HG02852 (cell line): ENCODE results near the gene CALHM2.
"Not testable (repeated sequence)": the region's sequence is repeated elsewhere in the genome, so short reads cannot be mapped to it uniquely, and the experiment has no call there.

Source experiments
- ATAC-seq: cut with Tn5 transposase; IDR thresholded peaks from one replicate; pipeline ENCODE4 v1.9.1; 2021; ENCODE audit warnings: mild to moderate bottlenecking, moderate library complexity; ENCODE audit not compliant: unreplicated experiment

The CALHM2 gene

DNA sequence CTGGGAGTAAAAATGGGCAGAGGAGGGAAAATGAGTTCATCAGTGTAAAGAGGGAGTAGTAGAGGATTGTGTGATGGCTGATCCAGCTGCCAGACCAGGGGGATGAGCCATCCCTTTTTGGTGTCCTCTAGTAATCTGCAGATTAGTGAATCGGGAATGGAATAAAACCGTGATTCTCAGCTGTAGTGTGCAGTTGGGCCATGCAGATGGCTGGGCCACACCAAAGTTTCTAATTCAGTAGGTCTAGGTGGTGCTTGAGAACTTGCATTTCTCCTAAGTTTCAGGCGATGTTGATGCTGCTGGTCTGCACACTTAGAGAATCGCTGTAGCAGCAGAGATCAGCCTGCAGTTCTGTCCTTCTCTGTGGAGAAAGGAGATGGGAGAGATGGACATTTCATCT is 33.1 kb downstream of the CALHM2 start:
- no peak for ATAC-seq

DNA sequence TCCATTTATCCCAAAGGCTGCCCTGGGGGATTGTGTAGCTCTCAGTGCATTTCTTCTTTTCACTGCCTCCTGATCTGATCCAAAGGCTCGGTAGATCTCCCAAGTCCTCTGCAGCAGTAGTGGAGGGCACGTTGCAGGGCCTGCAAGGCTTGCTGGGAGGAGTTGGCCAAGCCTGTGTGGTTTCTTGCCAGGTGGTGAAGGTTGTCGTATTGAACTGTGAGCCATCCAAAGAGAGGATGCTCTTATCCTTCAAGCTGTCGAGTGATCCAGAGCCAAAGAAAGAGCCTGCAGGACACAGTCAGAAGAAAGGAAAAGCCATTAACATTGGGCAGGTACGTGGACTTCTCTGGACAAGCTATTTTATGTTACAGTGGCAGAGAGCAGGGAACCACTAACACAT is 34.6 kb downstream of the CALHM2 start:
- ATAC-seq: no peak

DNA sequence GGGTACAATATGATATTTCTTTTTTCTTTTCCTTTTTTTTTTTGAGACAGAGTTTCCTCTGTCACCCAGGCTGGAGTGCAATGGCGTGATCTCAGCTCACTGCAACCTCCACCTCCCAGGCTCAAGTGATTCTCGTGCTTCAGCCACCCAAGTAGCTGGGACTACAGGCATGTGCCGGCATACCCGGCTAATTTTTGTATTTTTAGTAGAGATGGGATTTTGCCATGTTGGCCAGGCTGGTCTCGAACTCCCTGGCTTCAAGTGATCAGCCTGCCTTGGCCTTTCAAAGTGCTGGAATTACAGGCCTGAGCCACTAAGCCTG is 35.1 kb downstream of the CALHM2 start:
- ATAC-seq: not testable (repeated sequence)

DNA sequence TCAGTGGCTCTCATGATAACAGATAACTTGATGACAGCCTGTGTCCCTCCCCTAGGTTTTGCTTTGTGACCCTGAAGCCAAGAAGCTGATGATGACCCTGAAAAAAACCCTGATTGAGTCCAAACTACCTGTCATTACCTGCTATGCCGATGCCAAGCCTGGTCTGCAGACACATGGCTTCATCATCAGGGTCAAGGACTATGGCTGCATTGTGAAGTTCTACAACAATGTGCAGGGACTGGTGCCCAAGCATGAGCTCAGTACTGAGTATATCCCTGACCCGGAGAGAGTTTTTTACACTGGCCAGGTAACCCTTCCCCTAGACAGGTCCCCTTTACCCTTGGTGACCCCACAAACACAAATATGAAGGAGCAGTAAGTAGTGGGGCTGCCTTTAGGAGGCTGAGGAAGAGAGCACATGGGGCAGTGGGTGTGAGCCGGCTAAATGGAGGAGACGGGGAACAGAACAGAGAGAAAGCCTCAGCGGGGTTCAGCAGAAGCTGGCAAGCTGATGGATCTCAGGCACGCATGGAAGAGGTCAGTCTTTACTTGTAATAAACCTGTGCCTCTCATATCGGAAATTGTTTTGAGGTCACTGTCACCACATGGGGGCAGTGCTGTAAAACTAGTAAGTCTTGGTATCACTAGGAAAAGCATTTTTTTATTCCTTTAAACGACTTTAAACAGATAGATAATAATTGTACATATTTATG is 35.6 kb downstream of the CALHM2 start:
- no peak for ATAC-seq

DNA sequence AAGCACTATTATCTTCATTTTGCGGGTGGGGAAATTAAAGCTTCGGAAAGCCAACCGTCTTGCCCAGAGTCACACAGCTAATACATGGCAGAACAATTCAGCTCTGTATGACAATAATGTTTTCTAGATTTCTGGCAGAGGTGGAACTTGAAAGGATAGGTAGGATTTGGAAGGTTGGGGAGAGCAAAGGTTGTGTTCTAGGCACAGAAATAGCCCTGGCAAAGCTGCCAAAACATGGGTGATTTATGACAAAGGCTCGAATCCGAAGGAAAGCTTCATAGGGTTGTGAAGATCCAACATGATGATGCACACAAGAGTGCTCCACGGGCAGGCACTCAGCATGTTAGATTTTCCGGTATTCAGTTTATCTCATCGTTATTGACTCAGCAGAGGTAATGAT is 36.6 kb downstream of the CALHM2 start:
- no peak for ATAC-seq

DNA sequence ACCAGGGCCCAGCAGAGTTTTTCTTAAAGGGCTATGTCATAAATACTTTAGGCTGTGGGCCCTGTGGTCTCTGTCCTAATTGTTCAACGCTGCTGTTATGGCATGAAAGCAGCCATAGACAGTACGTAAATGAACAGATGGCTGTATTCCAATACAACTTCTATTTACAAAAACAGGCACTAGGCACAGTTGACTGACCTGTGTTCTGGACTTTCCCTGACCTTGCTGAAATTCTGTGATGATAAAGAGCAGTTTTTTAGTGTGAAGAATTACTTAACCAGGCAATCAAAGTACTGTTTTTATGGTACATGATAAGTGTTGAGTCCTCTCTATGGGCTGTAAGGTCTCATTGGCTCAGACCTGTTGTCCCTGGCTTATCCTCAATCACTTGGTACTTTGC is 38.6 kb downstream of the CALHM2 start:
- no peak for ATAC-seq

DNA sequence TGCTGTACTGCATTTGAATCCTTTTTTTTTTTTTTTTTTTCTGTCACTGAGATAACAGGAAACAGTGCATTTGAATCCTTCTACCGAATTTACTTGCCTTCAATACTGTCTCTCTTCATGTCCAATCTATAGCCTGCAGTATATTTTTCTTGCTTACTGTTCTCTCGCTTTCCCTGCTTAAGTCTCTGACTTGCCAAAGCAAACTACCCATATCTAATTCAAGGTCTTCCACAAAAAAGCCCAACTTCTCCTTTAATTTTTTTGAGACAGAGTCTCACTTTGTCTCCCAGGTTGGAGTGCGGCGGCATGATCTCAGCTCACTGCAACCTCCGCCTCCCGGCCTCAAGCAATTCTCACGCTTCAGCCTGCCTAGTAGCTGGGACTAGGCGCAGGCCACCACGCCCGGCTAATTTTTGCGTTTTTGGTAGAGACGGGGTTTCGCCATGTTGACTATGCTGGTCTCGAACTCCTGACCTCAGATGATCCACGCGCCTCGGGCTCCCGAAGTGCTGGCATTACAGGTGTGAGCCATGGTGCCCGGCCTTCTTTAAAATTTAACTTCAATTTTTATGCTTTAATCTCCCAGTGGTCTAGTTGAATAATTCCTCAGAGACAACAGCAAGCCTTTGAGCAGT is 54.9 kb downstream of the CALHM2 start:
- no peak for ATAC-seq

DNA sequence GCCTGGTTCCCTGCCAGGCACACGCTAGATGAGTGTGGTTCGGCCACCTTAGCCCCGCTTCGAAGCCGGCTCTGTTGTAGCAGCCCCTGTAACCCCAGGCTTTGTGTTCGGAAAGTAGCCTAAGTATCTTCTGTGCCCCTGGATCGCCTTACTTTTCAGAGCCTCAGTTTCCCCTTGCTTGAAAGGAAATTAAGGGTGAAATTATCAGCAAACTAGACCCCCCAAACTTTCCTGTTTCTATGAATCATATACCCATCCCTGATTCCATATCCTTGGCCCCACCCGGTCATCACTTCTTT is 55.4 kb downstream of the CALHM2 start:
- ATAC-seq: peak; percentile 1
